SH-SY5Y (cell line): ENCODE data around the gene TRAK2.

Experiments
- GATA2 ChIP-seq: IDR thresholded peaks from 2 replicates; pipeline ENCODE4 v1.6.1; 2011; ENCODE audit warnings: mild to moderate bottlenecking, low read depth, low read length
- GATA3 ChIP-seq: IDR thresholded peaks from 2 replicates; pipeline ENCODE4 v1.6.1; 2011; ENCODE audit warnings: low read depth, mild to moderate bottlenecking, low read length, moderate library complexity

- TF ChIP-seq GATA2 (no peak), GATA3 (no peak)
These were observed 42.3 kb downstream of the TRAK2 start for GRCh38 chr2:201408931-201409330.
